SU-DHL-6 (cell line): ENCODE results near the gene MRGPRD.

Source experiments
- EZH2phosphoT487 ChIP-seq: fragments of 200-600 bp; sonication (generic), shearing (Covaris generic); conservative IDR thresholded peaks from 2 replicates; pipeline ENCODE4 v1.6.1; 2018; ENCODE audit warnings: mild to moderate bottlenecking, antibody characterized with exemption, low read length, moderate library complexity, mixed read lengths
- TF ChIP-seq, protein P1 (sequence below): fragments of 200-600 bp; sonication (generic); IDR thresholded peaks from one replicate; pipeline ENCODE4 v1.5.1; 2017; ENCODE audit warnings: antibody characterized with exemption, mild to moderate bottlenecking, low read length, moderate library complexity; ENCODE audit not compliant: insufficient read depth, poor library complexity, severe bottlenecking

GRCh38 chr11:68999093-68999747 is 18.4 kb upstream of the MRGPRD start:
- TF ChIP-seq, protein P1, sequence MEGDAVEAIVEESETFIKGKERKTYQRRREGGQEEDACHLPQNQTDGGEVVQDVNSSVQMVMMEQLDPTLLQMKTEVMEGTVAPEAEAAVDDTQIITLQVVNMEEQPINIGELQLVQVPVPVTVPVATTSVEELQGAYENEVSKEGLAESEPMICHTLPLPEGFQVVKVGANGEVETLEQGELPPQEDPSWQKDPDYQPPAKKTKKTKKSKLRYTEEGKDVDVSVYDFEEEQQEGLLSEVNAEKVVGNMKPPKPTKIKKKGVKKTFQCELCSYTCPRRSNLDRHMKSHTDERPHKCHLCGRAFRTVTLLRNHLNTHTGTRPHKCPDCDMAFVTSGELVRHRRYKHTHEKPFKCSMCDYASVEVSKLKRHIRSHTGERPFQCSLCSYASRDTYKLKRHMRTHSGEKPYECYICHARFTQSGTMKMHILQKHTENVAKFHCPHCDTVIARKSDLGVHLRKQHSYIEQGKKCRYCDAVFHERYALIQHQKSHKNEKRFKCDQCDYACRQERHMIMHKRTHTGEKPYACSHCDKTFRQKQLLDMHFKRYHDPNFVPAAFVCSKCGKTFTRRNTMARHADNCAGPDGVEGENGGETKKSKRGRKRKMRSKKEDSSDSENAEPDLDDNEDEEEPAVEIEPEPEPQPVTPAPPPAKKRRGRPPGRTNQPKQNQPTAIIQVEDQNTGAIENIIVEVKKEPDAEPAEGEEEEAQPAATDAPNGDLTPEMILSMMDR = no peak
- TF ChIP-seq EZH2phosphoT487 = no peak
